ENCODE data around the gene MDGA2.
"Not testable (repeated sequence)": the region's sequence is repeated elsewhere in the genome, so short reads cannot be mapped to it uniquely, and the experiment has no call there.

MDGA2 gene

GRCh38 chr14:47675466-47676314, at the start of gene MDGA2:
TSS of gene MDGA2 (minus strand) at chr14:47675605.
- no peak for DNase-seq

GRCh38 chr14:47722929-47723693, 47.7 kb upstream of the MDGA2 start:
- DNase-seq = no peak

- DNase-seq = no peak
Observed at GRCh38 chr14:47720281-47720680, 44.9 kb upstream of the MDGA2 start.

- no peak for DNase-seq
Observed at GRCh38 chr14:47715330-47715729, 39.9 kb upstream of the MDGA2 start.

GRCh38 chr14:47710581-47710980, 35.2 kb upstream of the MDGA2 start:
- no peak for DNase-seq

GRCh38 chr14:47705683-47706082, 30.3 kb upstream of the MDGA2 start:
- DNase-seq = no peak

GRCh38 chr14:47691829-47692228, 16.4 kb upstream of the MDGA2 start:
- DNase-seq = no peak

GRCh38 chr14:47678993-47679392, 3.6 kb upstream of the MDGA2 start:
- DNase-seq = no peak

GRCh38 chr14:47678157-47678556, 2.8 kb upstream of the MDGA2 start:
- DNase-seq = no peak

- DNase-seq = no peak
Observed at GRCh38 chr14:47676315-47676617, 861 bp upstream of the MDGA2 start.

GRCh38 chr14:47674543-47675465, 601 bp downstream of the MDGA2 start:
- no peak for DNase-seq

- DNase-seq = no peak
Observed at GRCh38 chr14:47674148-47674542, 1.3 kb downstream of the MDGA2 start.

- no peak for DNase-seq
Observed at GRCh38 chr14:47665337-47666134, 9.9 kb downstream of the MDGA2 start.

GRCh38 chr14:47662466-47662865, 12.9 kb downstream of the MDGA2 start:
- no peak for DNase-seq

GRCh38 chr14:47660158-47660557, 15.2 kb downstream of the MDGA2 start:
- DNase-seq = no peak

- DNase-seq = no peak
Observed at GRCh38 chr14:47658041-47658440, 17.4 kb downstream of the MDGA2 start.

- DNase-seq = no peak
Observed at GRCh38 chr14:47657143-47657542, 18.3 kb downstream of the MDGA2 start.

GRCh38 chr14:47651337-47651736, 24.1 kb downstream of the MDGA2 start:
- no peak for DNase-seq

- no peak for DNase-seq
Observed at GRCh38 chr14:47637753-47638152, 37.7 kb downstream of the MDGA2 start.

GRCh38 chr14:47626151-47627035, 49.0 kb downstream of the MDGA2 start:
- DNase-seq = no peak

- not testable (repeated sequence) for DNase-seq
Observed at GRCh38 chr14:47624126-47624525, 51.3 kb downstream of the MDGA2 start.
